ENCODE results near the gene GCA. TPM values are rescaled to one million over a fixed set of nuclear protein-coding genes. Genes with fewer than 3 reads are reported as not detected.

Gene GCA
- total and polyA plus RNA-seq, 4 donors = 34.1 to 220 (median 56.6) TPM

DNA sequence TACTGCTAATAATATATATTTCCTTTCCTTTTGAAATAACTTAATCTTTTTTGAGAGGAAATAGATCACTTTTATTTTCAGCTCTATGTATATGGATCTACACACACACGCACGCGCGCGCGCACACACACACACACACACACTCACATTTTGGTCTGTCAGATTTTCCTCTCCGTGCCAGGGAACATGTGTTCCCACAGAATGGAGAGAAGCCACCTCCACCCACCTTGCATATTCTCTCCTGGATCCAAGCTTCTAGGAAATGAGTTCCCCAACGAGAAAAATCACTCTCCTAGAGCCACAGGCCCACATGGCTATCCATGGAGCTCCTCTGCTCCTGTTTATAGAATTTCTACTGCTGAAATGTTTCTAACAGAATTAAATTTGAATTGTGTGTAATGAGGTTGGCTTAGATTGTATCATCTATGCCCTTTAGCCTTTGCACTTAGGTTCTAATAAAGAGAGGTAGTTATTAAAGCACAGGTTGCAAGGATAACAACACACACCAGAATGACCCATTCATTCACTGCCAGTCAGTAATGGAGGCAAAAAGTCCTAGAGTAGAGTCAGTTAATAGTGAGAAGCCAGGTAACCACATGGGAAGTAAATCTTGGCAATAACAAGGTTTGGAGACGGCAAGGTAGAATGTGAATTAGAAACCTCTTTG lies 45.1 kb upstream of the GCA start:
- Histone ChIP-seq H3K36me3 (ENCODE audit: control insufficient read depth in 4 of 4, insufficient read depth in 4 of 4, low read length in 4 of 4) (peaks cover 0 to 7% (median 2%) of the 10 kb centered on the region in 4 donors), H3K9me3 (ENCODE audit: control insufficient read depth in 4 of 4, insufficient read depth in 3 of 4, low read length in 3 of 4) (no peaks in the 10 kb centered on the region), H3K27me3 (ENCODE audit: control insufficient read depth in 3 of 3, insufficient read depth in 3 of 3, low read length in 2 of 3) (no peaks in the 10 kb centered on the region), H3K4me1 (ENCODE audit: control insufficient read depth in 5 of 5, insufficient read depth in 5 of 5, low read length in 5 of 5) (no peaks in the 10 kb centered on the region), H3K27ac (ENCODE audit: low read depth in 1 of 2, low read length in 1 of 2) (no peak overlapping the region), H3K4me3 (no peak overlapping the region), H3K9ac (ENCODE audit: insufficient read depth in 1 of 2, low read length in 2 of 2) (no peak overlapping the region)
- DNase-seq = no peak
- WGBS, 2 donors = 87 to 93% methylated on average over 9 of the region's 9 CpGs
- TF ChIP-seq, protein P1, sequence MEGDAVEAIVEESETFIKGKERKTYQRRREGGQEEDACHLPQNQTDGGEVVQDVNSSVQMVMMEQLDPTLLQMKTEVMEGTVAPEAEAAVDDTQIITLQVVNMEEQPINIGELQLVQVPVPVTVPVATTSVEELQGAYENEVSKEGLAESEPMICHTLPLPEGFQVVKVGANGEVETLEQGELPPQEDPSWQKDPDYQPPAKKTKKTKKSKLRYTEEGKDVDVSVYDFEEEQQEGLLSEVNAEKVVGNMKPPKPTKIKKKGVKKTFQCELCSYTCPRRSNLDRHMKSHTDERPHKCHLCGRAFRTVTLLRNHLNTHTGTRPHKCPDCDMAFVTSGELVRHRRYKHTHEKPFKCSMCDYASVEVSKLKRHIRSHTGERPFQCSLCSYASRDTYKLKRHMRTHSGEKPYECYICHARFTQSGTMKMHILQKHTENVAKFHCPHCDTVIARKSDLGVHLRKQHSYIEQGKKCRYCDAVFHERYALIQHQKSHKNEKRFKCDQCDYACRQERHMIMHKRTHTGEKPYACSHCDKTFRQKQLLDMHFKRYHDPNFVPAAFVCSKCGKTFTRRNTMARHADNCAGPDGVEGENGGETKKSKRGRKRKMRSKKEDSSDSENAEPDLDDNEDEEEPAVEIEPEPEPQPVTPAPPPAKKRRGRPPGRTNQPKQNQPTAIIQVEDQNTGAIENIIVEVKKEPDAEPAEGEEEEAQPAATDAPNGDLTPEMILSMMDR (IDR thresholded peaks at IDR 0.05; ENCODE audit: control extremely low read depth, extremely low read depth) = no peak
- ATAC-seq (ENCODE audit: insufficient read depth, low FRiP score) = no peak

DNA sequence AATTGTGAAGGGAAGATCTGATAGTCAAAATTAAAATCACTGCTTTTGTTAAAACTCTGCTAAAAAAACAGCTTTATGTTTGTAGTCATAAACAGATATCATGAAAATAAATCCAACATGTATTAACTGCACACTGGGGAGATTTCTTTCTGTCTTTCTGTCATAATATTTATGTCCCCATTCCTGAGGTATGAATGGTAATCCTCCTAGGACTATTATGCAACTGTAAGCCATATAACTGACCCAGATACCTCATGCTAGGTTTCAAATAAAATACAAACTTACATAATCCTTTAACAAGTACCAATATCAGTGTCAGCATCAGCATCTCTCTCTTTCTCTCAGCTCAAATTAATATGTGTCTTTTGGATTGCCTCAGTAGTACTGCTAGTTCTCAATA lies 43.7 kb upstream of the GCA start:
- no peak overlapping the region for H3K27ac ChIP-seq (ENCODE audit: low read depth in 1 of 2, low read length in 1 of 2)
- H3K9ac ChIP-seq (ENCODE audit: insufficient read depth in 1 of 2, low read length in 2 of 2) = no peak overlapping the region
- H3K36me3 ChIP-seq (ENCODE audit: control insufficient read depth in 4 of 4, insufficient read depth in 4 of 4, low read length in 4 of 4) = peaks cover 0 to 7% (median 2%) of the 10 kb centered on the region in 4 donors
- DNase-seq = no peak
- H3K9me3 ChIP-seq (ENCODE audit: control insufficient read depth in 4 of 4, insufficient read depth in 3 of 4, low read length in 3 of 4) = no peaks in the 10 kb centered on the region
- TF ChIP-seq, protein P1 (IDR thresholded peaks at IDR 0.05; ENCODE audit: control extremely low read depth, extremely low read depth) = no peak
- ATAC-seq (ENCODE audit: insufficient read depth, low FRiP score) = no peak
- peaks cover 0 to 2% (median 0%) of the 10 kb centered on the region in 5 donors for H3K4me1 ChIP-seq (ENCODE audit: control insufficient read depth in 5 of 5, insufficient read depth in 5 of 5, low read length in 5 of 5)
- no peak overlapping the region for H3K4me3 ChIP-seq
- no peaks in the 10 kb centered on the region for H3K27me3 ChIP-seq (ENCODE audit: control insufficient read depth in 3 of 3, insufficient read depth in 3 of 3, low read length in 2 of 3)

DNA sequence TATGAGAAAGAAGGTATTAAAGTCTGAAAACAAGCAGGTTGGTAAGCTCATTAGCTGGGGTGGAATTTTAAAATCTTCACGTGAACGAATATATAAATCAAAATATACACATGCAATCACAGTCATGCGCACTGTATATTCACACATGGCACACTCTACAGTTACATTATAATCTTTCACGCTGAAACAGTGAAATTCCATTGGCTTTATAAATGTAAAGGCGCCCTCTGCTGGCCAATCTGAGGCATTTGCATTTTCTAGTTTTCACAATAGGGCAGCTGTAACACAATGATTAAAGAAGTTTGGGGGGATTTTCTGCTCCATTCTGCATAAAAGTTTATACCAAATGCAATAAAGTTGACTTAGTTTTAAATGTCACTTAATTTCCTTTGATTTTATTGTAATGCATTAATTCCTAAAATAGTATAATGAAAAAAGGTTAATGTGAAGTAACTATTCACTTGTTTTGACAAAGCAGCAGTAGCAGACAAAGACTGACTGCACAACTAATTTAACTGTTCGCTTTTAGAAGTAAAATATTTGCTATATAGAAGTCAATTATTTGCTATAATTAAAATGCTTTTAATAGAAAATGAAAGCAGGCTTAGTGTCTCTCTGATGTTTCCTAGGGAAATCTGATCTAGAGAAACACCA lies 42.7 kb upstream of the GCA start:
- Histone ChIP-seq H3K4me1 (ENCODE audit: control insufficient read depth in 5 of 5, insufficient read depth in 5 of 5, low read length in 5 of 5) (peaks cover 0 to 2% (median 0%) of the 10 kb centered on the region in 5 donors), H3K27me3 (ENCODE audit: control insufficient read depth in 3 of 3, insufficient read depth in 3 of 3, low read length in 2 of 3) (no peaks in the 10 kb centered on the region), H3K4me3 (no peak overlapping the region), H3K36me3 (ENCODE audit: control insufficient read depth in 4 of 4, insufficient read depth in 4 of 4, low read length in 4 of 4) (peaks cover 0 to 6% (median 2%) of the 10 kb centered on the region in 4 donors), H3K9me3 (ENCODE audit: control insufficient read depth in 4 of 4, insufficient read depth in 3 of 4, low read length in 3 of 4) (no peaks in the 10 kb centered on the region), H3K27ac (ENCODE audit: low read depth in 1 of 2, low read length in 1 of 2) (no peak overlapping the region), H3K9ac (ENCODE audit: insufficient read depth in 1 of 2, low read length in 2 of 2) (no peak overlapping the region)
- TF ChIP-seq, protein P1 (IDR thresholded peaks at IDR 0.05; ENCODE audit: control extremely low read depth, extremely low read depth) = peak; percentile 62
- 11 to 21% methylated on average over 6 of the region's 6 CpGs for WGBS, 2 donors
- ATAC-seq (ENCODE audit: insufficient read depth, low FRiP score) (peak; percentile 76), DNase-seq (peak; percentile 42 to 78 (median 73))
